HG02840 (cell line): ENCODE data around the gene TBCB.

ENCODE experiments used
- ATAC-seq: cut with Tn5 transposase; IDR thresholded peaks from one replicate; pipeline ENCODE4 v1.9.1; 2021; ENCODE audit warnings: mild to moderate bottlenecking, moderate library complexity, moderate number of reproducible peaks; ENCODE audit not compliant: unreplicated experiment, low FRiP score

TBCB gene

DNA sequence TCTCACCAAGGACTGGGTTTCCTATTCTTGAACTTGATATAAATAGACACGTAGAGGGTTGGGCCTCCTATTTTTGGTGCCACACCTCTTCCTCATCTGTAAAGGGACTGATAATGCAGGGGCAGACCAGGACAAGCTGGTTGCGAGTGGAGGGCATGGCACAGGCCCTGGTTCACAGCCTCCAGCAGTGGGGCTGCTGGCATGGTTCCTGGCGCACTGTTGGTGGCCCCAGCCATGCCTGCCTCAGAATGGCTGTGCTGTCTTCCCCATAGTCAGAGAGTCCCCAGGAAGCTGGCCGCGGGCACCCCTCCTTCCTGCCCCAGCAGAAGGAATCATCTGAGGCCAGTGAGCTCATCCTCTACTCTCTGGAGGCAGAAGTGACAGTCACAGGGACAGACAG is 14.8 kb upstream of the TBCB start:
- no peak for ATAC-seq

DNA sequence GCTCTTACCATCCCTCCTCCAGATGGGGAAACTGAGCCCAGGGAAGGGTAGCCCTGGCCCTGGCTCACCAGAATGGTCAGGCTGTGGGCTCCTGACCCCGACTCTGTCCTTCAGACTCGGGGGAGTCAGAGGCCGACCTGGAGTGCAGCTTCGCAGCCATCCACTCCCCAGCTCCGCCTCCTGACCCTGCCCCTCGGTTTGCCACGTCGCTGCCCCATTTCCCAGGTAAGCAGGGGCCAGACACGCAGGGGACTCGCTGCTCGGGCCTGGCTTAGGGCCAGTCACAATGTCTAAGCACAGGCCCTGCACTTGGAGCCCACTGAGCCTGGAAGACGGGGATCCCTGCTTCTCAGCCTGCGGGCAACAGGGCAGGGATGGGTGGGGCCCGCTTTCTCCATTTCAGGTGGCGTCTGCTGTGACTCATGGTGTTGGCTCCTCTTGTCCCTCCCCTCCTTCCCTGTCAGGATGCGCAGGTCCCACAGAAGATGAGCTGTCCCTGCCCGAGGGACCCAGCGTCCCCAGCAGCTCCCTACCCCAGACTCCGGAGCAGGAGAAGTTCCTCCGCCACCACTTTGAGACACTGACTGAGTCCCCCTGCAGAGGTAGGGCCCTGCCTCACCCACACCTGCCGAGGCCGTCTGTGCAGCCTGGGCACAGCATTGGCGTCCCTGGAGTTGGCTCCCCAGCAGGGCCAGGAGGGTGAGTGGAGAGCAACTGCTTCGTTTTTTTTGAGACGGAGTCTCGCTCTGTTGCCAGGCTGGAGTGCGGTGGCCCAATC is 13.5 kb upstream of the TBCB start:
- no peak for ATAC-seq

DNA sequence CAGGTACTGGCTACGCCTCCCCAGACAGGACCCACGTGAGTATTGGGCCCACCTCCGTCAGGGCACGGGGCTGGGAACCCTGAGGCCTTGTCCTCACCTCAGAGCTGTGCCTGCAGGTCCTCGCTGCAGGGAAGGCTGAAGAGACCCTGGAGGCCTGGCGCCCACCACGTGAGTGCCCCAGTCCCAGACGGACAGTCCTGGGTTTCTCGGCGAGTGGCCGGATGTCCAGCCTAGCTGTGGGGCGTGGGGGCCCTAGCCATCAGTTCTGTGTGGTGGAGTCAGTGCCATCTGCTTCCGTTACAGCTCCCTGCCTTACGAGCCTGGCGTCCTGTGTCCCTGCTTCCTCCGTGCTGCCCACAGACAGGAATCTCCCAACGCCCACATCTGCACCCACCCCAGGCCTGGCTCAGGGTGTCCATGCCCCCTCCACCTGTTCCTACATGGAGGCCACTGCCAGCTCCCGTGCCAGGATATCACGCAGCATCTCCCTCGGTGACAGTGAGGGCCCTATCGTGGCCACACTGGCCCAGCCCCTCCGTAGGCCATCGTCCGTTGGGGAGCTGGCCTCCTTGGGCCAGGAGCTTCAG is 12.1 kb upstream of the TBCB start:
- no peak for ATAC-seq

DNA sequence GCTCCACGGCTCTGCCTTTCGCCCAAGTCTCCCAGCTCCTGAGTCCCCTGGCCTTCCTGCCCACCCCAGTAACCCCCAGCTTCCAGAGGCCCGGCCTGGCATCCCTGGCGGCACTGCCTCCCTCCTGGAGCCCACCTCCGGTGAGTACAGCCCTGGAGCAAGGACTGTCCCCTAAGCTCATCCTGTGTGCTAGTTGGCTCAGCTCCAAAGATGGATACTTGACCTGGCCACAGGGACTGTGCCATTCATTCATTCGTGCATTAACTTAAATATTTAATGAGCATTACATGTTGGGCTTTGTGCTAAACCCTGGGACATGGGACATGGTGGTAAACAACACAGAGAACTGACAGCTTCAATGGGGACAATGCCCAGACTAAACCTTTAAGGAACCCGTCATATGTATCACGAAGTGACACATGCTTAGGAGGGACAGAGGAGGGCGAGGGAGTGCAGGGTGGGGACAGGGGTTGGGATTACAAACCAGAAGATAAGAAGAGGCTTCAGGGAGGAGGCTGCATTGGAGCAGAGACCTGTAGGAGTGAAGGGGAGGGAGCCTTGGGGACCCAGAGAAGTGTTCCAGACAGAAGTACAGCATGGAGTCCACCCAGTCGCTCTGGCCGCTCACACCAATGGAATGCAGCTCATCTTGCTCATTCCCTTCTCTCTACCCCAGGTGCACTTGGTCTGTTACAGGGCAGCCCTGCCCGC is 11.3 kb upstream of the TBCB start:
- no peak for ATAC-seq

DNA sequence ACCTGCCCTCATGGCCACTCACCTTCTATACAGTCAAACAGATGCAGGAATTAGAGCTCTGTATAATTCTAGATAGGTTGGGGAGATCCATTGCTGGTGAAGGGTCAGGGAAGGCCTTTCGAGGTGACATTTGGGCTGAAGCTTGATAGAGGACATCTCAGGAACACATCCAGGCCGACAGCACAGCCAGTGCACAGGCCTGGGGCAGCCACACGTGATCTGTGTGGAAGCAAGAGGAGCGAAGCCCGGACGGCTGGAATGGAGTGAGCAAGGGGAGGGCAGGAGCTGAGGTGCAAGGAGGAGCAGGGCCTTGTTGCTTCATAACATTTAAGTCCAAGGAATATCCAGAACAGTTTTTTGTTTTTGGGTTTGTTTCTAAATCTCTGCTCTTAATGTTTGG is 8.8 kb upstream of the TBCB start:
- ATAC-seq = no peak

DNA sequence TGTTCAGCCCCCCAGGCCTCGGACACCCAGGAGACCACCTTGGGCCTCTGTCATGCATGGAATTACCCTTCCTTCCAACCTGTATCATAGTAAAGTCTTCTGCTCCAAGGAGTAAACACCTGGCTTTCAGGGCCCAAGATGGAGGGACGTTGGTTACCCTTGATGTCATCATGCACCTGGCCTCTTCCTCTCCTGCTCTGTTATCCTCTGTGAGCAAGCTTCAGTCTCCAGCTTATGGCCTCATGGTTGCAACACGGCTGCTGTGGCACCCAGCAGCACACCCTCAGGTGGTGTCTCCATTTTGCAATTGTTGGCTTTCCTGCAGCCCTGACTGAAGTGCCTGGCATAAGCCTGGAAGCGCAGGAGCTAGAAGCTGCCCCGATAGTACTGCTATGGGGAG is 8.3 kb upstream of the TBCB start:
- no peak for ATAC-seq

DNA sequence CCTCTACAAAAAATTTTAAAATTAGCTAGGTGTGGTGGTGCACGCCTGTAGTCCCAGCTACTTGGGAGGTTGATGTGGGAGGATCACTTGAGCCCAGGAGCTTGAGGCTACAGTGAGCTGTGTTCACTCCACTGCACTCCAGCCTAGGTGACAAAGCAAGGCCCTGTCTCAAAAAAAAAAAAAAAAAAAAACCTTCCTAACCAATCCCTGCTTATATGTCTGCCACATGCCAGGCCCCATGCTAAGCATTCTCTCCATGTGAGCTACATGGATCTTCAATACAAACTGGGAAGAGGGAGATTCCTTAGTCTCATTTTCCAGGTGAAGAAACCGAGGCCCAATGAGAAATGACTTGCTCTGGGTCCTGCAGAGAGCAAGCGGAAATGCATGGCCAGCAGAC is 6.6 kb upstream of the TBCB start:
- ATAC-seq = no peak

DNA sequence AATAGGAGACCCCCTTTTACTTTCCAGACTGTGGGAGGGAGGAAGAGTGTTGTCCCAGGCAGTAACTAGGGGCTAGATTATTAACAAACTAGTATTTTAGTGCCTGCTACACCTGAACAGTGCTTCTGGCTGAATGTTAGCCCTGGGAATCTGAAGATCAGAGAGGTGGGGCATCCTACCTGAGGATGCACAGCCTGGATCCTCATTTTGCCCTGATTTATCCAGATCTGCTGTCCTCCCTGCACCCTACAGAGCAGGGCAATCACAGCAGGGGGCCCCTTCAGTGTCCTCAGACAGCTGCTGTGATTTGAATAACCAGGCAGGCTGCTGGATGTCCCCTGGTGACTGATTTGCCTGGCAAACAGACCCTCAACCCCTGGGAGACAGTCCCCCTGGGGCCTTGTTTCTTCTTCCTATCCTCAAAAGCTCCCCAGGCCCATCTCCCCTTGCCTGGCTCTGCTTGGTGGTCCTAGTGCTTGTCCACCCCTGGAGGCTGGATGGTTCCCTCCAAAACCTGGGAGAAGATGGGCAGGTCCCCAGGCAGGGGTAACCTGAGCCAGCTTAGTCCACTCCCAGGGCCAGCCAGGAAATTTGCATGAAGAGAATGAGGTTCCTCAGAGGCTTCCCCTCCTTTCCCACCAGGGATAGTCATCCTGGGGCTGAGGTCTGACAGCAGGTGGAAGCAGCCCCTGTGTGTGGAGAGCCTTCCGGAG is 4.6 kb upstream of the TBCB start, which contains the start of gene OVOL3:
TSS of gene OVOL3 (plus strand) at position 657 of the 713 bp plus-strand sequence. CDS start 60 bp downstream, outside the sequence.
- no peak for ATAC-seq

DNA sequence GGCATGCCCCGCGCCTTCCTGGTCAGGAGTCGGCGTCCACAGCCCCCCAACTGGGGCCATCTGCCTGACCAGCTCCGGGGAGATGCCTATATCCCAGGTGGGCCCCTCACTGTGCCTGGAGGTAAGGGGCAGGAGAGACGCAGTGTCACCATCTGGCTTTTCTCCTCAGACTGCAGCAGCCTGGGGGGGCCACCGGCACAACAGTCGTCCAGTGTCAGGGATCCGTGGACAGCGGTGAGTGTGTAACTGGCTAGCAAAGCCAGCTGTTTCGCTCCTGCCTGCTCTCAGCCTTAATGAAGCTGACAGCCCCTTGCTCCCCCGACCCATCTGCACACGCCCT is 4.1 kb upstream of the TBCB start:
- ATAC-seq = no peak

DNA sequence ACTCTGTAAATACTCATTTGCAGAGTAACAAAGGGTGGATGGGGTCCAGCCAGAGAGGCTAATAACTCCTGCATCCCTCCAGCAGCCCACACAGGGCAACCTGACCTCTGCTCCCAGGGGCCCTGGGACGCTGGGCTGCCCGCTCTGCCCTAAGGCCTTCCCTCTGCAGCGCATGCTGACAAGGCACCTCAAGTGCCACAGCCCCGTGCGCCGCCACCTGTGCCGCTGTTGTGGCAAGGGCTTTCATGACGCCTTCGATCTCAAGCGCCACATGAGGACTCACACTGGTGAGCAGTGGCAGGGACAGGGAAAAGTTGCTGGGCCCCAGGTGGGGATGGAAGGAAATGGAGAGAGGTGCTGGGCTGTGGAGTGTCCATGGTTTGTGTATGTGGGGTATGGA is 2.6 kb upstream of the TBCB start:
- no peak for ATAC-seq

DNA sequence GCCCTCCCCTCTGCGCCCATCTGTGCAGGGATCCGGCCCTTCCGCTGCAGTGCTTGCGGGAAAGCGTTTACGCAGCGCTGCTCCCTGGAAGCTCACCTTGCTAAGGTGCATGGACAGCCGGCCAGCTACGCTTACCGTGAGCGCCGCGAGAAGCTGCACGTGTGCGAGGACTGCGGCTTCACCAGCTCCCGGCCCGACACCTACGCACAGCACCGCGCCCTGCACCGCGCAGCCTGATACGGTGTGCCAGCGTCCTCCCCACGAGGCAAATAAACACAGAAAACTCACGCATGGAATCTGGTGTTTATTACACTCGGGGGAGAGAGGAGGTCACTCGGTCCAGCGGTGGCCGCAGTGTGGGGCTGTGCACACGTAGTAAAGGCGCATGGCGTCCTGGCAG is 1.8 kb upstream of the TBCB start:
- ATAC-seq = no peak

DNA sequence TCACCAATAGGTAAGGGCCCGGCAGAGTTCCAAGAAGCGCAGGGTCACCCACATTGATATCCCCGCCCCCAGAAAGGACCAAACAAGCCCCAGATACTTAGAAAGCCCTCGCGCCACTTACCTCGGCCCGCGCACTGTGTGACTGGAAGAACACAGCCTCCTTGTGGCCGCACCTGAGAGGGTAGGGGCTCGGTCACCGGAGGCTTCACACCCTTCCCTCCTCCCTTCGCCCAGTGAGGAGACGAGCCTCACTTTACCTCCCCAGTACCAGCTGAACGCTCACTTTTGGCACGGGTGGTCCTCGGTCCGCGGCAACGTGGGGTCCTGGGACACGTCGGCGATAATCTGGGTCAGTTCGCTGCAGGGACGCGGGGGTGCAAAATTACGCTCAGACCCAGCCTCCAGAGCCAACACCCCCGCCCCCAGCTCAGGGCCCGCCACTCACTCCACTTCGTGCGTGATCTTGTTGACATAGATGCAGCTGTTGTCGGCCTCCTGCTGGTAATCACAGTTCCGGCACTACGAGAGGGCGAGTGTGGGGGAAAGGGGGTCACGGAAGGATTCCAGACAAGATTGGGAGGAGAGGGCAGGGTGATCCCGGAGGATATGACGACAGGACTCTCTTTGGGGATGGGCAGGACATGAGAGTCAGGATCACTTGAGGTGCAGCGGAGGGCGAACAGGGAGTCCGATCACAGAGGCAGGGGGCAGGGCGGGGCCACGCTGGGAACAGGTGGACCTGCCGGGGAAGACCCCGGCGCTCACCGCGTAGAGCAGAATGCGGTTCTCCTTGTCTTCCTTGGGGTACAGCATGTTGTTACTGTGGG is 1.2 kb upstream of the TBCB start:
- ATAC-seq = peak; percentile 0

DNA sequence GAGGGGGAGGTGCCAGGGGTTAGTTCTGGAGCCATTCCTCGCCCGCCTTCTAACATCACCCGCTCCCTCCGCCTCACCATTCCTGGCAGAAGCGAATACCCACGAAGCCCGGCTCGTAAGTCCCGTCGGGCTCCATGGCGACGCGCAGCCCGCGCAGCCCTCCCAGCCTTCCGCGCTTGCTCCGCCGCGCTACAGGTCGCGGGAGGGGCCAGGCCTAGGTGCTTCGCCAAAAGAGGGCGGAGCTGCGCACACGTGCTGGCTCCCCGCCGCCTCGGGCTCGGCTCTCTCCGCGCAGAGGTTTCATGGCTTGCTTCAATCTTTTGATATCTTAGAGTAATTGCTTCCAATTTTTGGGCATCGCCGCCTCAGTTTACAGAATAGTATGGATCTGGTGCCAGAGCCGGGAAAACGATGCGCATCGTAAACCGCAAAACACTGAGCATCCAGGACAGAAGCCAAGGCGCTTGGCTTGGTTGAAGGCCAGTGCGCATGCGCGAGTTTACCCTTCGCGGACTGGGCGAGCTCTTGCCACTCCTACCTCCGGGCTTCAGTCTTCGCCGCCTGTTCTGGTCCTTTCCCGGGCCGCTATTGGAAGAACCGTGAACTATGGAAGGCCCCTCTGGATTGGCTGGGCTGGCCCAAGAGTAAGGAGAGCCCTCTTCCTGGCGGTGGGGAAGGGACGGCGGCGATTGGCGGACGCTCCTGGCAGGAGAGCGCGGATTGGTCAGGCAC is 381 bp upstream of the TBCB start, which contains the start of gene POLR2I:
TSS of gene POLR2I (minus strand) at position 155 of the 732 bp plus-strand sequence. CDS start at position 136, 19 bp downstream.
- ATAC-seq = peak; percentile 80

DNA sequence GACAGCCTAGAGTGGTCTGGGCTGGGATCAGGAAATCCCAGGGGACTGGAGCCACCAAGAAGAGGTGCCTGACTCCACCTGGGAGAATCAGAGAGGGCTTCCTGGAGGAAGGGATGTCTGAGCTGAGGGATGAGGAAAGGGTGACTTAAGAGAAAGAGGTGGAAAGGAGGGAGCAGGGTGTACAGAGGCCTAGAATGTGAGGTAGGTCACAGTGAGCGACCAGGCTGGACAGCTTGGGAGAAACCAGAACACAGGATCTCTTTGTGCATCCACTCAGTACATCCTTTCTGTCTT is 1.0 kb downstream of the TBCB start:
- no peak for ATAC-seq

DNA sequence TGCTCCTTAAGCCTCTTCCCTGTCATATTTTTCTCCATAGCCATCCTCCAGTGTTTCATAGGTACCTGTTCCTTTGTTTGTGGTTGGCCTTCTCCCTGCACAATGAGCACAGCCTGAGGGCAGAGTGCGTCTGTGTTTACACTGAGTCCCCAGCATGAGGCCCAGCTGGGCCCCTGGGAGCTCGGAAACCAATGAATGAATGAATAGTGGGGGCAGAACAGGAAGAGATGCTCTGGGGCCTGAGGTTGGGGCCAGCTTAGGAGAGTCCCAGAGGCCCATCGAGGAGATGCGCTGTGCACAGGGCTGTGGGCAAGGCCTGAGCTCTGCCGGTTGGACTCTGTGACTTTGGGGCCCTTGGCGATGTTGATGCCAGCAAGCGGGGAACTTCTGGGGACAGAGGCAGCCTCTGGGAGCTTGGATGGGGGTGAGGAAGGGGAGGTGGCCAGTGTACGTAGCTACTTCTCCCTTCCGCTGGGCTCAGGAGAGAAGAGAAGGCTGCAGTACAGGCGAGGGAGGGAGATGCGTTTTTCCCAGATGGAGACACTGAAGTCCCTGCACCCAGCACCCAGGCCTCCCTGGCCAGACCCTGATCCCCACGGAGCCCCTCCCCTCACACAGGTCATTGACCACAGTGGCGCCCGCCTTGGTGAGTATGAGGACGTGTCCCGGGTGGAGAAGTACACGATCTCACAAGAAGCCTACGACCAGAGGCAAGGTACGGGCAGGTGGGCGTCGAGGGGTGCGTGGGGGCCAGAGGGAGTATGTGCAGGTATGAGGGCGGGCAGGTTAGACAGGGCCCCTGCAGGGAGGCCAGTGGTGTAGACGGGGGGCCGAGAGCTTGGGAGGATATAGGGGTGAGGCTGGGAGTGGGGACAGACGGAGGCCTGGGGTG is 5.1 kb downstream of the TBCB start:
- ATAC-seq = no peak

DNA sequence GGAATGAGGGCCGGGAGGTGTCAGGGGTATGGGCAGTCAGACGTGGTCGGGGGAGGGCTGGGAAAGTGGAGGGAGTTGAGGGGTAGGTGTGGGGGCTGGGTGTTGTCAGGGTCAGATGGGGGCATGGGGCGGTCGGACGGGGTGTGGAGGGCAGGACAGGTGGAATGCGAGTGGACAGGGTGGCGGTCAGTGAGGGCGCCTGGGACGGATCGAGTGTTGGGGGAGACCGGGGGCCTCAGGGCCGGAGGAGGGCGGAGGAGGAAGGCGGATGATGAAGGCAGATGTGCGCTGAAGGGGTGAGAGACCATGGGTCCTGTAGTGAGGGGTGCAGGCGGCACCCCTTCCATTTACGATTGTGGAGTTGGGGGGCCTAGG is 5.7 kb downstream of the TBCB start:
- ATAC-seq = no peak

DNA sequence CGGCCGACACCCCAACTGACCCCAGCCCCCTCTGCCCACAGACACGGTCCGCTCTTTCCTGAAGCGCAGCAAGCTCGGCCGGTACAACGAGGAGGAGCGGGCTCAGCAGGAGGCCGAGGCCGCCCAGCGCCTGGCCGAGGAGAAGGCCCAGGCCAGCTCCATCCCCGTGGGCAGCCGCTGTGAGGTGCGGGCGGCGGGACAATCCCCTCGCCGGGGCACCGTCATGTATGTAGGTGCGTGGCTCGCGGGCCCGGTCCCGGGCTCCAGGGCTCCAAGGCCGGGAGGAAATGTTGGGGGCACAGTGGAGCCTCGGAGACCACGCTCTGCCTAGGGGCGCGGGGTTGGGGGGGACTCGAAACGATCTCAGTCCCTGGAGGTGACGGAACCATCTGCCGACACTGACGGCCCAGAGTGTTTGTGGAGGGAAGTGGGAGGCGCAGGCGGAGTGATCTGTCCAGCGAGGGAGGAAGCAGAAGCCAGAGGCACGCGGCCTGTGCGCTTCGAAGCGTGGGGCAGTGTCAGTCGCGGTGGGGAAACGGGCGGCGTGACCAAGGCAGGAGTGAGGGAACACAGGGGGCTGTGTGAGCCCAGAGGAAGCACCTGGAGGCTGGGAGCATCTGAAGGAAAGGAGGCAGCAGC is 6.3 kb downstream of the TBCB start:
- no peak for ATAC-seq

DNA sequence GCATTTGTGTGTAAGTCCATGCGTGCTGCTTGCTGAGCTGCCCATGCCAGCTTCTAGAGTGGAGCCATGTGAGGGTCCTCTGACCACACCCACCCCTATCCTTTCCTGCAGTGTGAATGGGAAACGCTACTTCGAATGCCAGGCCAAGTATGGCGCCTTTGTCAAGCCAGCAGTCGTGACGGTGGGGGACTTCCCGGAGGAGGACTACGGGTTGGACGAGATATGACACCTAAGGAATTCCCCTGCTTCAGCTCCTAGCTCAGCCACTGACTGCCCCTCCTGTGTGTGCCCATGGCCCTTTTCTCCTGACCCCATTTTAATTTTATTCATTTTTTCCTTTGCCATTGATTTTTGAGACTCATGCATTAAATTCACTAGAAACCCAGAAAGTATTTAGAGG is 10.3 kb downstream of the TBCB start:
- no peak for ATAC-seq
